Measurements from ENCODE around the gene D2HGDH.

D2HGDH gene

DNA sequence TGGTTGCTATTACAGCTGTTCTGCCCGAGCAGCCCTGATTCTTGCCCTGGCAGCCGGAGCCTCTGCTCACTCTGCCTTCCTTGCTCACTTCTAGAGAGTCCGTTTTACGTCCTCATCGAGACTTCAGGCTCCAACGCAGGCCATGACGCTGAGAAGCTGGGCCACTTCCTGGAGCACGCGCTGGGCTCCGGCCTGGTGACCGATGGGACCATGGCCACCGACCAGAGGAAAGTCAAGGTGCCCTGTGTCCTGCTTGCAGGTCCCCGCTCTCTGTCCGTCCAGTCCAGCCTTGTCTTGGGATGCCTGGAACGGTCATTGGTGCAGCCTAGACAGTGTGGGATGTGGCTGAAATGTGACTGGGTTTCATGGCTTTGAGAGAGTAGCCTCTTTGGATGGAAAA, 16.7 kb downstream of the D2HGDH start:
- no peak overlapping the region for H3K4me2 ChIP-seq (ENCODE audit: low read length)
- no peaks in the 10 kb centered on the region for H3K79me2 ChIP-seq (ENCODE audit: control insufficient read depth, low read length)
- H4K20me1 ChIP-seq (ENCODE audit: control insufficient read depth, insufficient read depth, low read depth, low read length) = no peaks in the 10 kb centered on the region
- H3K27me3 ChIP-seq (ENCODE audit: control insufficient read depth, low read length) = no peaks in the 10 kb centered on the region
- H3K36me3 ChIP-seq (ENCODE audit: control insufficient read depth, low read length) = peaks cover 63% of the 10 kb centered on the region
- H3K9me2 ChIP-seq (replicated peaks; ENCODE audit: control insufficient read depth, low read length) = no peaks in the 10 kb centered on the region
- TF ChIP-seq CTCF (IDR thresholded peaks at IDR 0.05; ENCODE audit: low read depth, low read length, poor library complexity, severe bottlenecking) (no peak), EZH2phosphoT487 (IDR thresholded peaks at IDR 0.05; ENCODE audit: borderline replicate concordance, low read length) (no peak)
- no peak overlapping the region for H3K4me3 ChIP-seq (ENCODE audit: low read length)
- H3K4me1 ChIP-seq (ENCODE audit: control insufficient read depth, low read length) = no peaks in the 10 kb centered on the region
- H3F3A ChIP-seq (ENCODE audit: control insufficient read depth, insufficient read depth) = no peaks in the 10 kb centered on the region
- no peak overlapping the region for H3K27ac ChIP-seq (ENCODE audit: low read depth, low read length)
- no peaks in the 10 kb centered on the region for H3K9me3 ChIP-seq (ENCODE audit: control insufficient read depth, insufficient read depth, low read length)

GRCh38 chr2:241751776-241752175, 17.3 kb downstream of the D2HGDH start:
- no peak overlapping the region for H3K4me3 ChIP-seq (ENCODE audit: low read length)
- H3K27ac ChIP-seq (ENCODE audit: low read depth, low read length) = no peak overlapping the region
- H3K4me1 ChIP-seq (ENCODE audit: control insufficient read depth, low read length) = no peaks in the 10 kb centered on the region
- no peaks in the 10 kb centered on the region for H3K9me2 ChIP-seq (replicated peaks; ENCODE audit: control insufficient read depth, low read length)
- no peaks in the 10 kb centered on the region for H3K27me3 ChIP-seq (ENCODE audit: control insufficient read depth, low read length)
- H3K4me2 ChIP-seq (ENCODE audit: low read length) = no peak overlapping the region
- TF ChIP-seq CTCF (IDR thresholded peaks at IDR 0.05; ENCODE audit: low read depth, low read length, poor library complexity, severe bottlenecking) = no peak
- no peak for TF ChIP-seq EZH2phosphoT487 (IDR thresholded peaks at IDR 0.05; ENCODE audit: borderline replicate concordance, low read length)
- H3F3A ChIP-seq (ENCODE audit: control insufficient read depth, insufficient read depth) = no peaks in the 10 kb centered on the region
- no peaks in the 10 kb centered on the region for H3K79me2 ChIP-seq (ENCODE audit: control insufficient read depth, low read length)
- H3K9me3 ChIP-seq (ENCODE audit: control insufficient read depth, insufficient read depth, low read length) = no peaks in the 10 kb centered on the region
- H4K20me1 ChIP-seq (ENCODE audit: control insufficient read depth, insufficient read depth, low read depth, low read length) = no peaks in the 10 kb centered on the region
- peaks cover 68% of the 10 kb centered on the region for H3K36me3 ChIP-seq (ENCODE audit: control insufficient read depth, low read length)

- Histone ChIP-seq H3K4me1 (ENCODE audit: control insufficient read depth, low read length) (no peaks in the 10 kb centered on the region), H3F3A (ENCODE audit: control insufficient read depth, insufficient read depth) (no peaks in the 10 kb centered on the region), H3K36me3 (ENCODE audit: control insufficient read depth, low read length) (peaks cover 71% of the 10 kb centered on the region), H3K79me2 (ENCODE audit: control insufficient read depth, low read length) (no peaks in the 10 kb centered on the region), H3K4me2 (ENCODE audit: low read length) (no peak overlapping the region), H3K27ac (ENCODE audit: low read depth, low read length) (no peak overlapping the region), H3K27me3 (ENCODE audit: control insufficient read depth, low read length) (no peaks in the 10 kb centered on the region), H3K9me3 (ENCODE audit: control insufficient read depth, insufficient read depth, low read length) (no peaks in the 10 kb centered on the region), H3K4me3 (ENCODE audit: low read length) (no peak overlapping the region), H3K9me2 (replicated peaks; ENCODE audit: control insufficient read depth, low read length) (no peaks in the 10 kb centered on the region), H4K20me1 (ENCODE audit: control insufficient read depth, insufficient read depth, low read depth, low read length) (no peaks in the 10 kb centered on the region)
- TF ChIP-seq EZH2phosphoT487 (IDR thresholded peaks at IDR 0.05; ENCODE audit: borderline replicate concordance, low read length) (no peak), CTCF (IDR thresholded peaks at IDR 0.05; ENCODE audit: low read depth, low read length, poor library complexity, severe bottlenecking) (no peak)
Measured at GRCh38 chr2:241752253-241752652, 17.8 kb downstream of the D2HGDH start.

All from DOHH2 (cell line).